Muscle layer of colon (tissue), 2 donors: ENCODE results near the gene TIRAP.

Experiments
- H3K27ac ChIP-seq: one replicate; pipeline ENCODE4 v1.7.0; 2013; ENCODE audit warnings: low read depth, mild to moderate bottlenecking, low read length, moderate library complexity
- H3K27me3 ChIP-seq, 2 donors: one replicate each; pipeline ENCODE4 v1.7.0; 2013; ENCODE audit warnings: low read length in 2 of 2, mild to moderate bottlenecking in 2 of 2; ENCODE audit not compliant: insufficient read depth in 2 of 2, control insufficient read depth in 1 of 2
- H3K36me3 ChIP-seq: one replicate; pipeline ENCODE4 v1.7.0; 2013; ENCODE audit warnings: mild to moderate bottlenecking, low read length; ENCODE audit not compliant: insufficient read depth
- H3K4me1 ChIP-seq: one replicate; pipeline ENCODE4 v1.7.0; 2013; ENCODE audit warnings: mild to moderate bottlenecking, low read length; ENCODE audit not compliant: insufficient read depth
- H3K4me3 ChIP-seq, 2 donors: one replicate each; pipeline ENCODE4 v1.7.0; 2013; ENCODE audit warnings: low read length in 2 of 2, low read depth in 1 of 2, mild to moderate bottlenecking in 1 of 2, moderate library complexity in 1 of 2
- H3K9ac ChIP-seq: one replicate; pipeline ENCODE4 v1.7.0; 2013; ENCODE audit warnings: low read length
- H3K9me3 ChIP-seq: one replicate; pipeline ENCODE4 v1.7.0; 2013; ENCODE audit warnings: mild to moderate bottlenecking, low read length
- donor health status: abdominal sarcoma.
- donor health status: Adenocarcinoma of cecum.

Gene TIRAP

DNA sequence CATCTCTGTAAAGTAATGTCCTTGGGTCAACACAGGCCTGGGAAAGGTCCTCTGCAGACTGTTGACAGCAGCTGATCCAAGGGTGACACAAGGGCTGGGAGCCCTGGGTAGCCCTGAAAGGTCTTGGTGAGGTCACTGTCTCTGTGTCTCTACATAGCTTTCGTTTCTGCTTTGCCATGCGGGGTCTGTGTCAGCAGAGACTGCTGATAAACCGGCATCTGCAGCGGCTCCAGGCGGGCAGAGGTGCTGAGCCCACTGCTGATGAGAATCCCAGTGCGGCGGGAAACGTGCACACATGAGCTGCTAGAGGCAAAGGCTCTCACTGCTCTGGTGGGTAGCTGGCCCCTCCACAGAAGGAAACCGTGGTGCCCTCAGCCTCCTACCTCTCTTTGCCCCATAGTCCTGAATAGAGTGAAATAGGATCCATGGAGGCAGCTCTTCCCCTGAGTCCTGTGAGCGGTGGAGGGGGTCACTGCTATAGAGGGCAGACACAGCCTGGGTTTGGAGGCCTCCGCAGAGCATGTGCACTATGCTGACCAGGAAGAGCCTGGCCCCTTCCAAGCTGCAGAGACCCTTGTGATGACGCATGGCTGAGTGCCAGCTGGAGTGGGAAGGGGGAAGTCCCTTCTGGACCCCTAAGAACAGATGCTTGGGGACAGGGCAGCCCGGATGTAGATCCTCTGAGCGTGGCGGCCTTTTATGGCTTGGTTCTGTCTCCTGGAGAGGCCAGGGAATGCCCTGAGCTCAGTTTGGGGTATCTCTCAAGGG lies 54.8 kb downstream of the TIRAP start:
- no peak overlapping the region for H3K9ac ChIP-seq
- H3K27ac ChIP-seq, result no peak overlapping the region
- no peaks in the 10 kb centered on the region for H3K4me1 ChIP-seq
- H3K4me3 ChIP-seq, result no peak overlapping the region
- H3K36me3 ChIP-seq, result peaks cover 28% of the 10 kb centered on the region
- H3K9me3 ChIP-seq, result no peaks in the 10 kb centered on the region
- H3K27me3 ChIP-seq, result no peaks in the 10 kb centered on the region

DNA sequence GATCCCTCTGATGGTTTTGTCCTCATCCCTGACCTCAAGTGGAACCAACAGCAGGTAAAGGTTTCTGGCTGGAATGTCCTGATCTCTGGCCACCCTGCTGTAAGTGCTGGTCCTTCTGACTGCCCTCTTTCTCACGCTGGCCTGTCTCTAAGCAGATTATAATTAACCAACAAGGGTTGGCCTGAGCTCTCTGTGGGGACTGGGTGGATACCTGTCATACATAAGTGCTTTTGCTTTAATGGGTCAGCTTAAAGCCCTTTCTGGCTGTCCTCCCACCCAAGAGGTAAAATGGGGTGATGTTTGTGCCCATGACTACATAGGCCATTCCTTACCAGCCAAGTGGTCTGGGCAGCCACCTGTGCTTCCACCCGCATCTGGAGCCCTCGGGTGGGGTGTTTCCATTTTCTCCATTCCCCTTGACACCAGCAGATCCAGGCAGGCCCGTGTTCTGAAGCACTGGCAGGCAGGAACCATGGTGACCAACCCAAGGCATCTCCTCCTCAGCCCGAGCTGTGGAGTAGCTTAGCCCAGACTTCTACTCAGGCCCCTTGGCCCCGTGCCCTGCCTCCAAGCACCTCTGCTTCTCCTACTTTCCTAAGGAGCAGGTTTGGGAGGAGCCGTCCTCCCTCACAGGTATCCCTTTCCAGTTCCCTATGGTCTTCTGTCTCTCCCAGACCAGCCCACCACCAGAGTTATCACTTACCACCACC lies 55.6 kb downstream of the TIRAP start:
- Histone ChIP-seq H3K9me3 (no peaks in the 10 kb centered on the region), H3K4me1 (no peaks in the 10 kb centered on the region), H3K9ac (no peak overlapping the region), H3K27me3 (no peaks in the 10 kb centered on the region), H3K4me3 (no peak overlapping the region), H3K36me3 (peaks cover 32% of the 10 kb centered on the region), H3K27ac (no peak overlapping the region)

DNA sequence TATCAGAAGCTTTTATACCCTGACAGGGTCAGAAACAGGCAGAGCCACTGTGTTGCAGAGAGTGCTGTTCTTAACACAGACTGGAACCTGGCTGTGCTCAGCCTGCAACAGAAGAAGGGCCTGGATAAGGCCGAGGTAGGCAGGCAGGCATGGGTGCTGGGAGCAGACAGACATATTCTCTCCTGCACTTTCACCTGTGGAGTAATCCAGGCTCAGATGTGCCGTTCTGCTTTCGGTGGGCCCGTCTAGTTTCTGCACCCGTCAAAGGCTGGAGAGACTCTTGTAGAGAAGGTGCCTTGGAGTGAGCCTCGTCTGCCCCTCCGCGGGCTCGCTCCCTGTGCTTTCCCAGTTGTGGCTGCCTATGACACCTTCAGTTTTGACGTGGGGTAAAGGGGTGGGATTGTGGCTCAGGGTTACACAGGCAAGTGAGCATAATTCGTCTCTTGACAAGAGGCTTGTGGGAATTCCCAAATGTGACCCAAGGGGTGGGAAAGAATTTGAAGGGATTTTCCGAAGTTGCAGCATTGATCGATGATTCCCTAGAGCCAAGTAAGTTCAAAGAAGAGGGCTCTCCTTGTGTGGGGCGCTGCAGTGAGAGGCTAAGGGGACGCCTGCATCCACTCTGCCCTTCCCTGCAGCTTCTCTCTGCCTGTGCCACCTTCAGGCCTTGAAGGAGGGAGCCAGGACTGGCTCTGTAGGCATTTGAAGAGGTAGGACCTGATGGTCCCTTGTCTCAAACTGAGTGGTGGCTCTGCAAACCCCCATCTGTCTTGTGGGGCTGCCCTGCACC lies 56.4 kb downstream of the TIRAP start:
- Histone ChIP-seq H3K27me3 (no peaks in the 10 kb centered on the region), H3K4me3 (no peak overlapping the region), H3K9me3 (no peaks in the 10 kb centered on the region), H3K9ac (no peak overlapping the region), H3K4me1 (no peaks in the 10 kb centered on the region), H3K27ac (no peak overlapping the region), H3K36me3 (peaks cover 38% of the 10 kb centered on the region)

DNA sequence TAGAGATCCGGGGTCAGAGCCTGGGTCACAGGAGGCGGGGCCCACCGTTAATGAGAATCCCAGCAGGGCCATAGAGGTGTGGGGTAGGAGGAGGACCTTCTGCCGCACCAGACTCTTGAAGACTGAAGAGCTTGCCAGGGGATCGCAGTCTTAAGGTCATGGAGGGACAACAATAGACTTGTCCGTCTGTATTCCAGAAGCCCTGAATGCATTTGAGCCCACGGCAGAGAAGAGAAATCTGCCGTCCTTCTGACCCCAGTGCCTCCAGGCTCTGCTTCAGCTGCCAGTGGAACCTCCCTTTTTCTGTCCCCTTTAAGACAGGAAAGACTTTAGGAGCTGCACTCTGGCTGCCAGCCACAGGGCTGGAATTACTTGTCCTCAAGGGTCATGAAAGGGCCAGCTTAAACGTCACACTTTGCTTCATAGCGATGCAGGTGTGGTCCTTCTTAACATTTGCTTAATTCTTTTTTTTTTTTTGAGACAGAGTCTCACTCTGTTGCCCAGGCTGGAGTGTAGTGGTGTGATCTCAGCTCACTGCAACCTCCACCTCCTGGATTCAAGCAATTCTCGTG lies 57.1 kb downstream of the TIRAP start:
- no peak overlapping the region for H3K27ac ChIP-seq
- peaks cover 38% of the 10 kb centered on the region for H3K36me3 ChIP-seq

DNA sequence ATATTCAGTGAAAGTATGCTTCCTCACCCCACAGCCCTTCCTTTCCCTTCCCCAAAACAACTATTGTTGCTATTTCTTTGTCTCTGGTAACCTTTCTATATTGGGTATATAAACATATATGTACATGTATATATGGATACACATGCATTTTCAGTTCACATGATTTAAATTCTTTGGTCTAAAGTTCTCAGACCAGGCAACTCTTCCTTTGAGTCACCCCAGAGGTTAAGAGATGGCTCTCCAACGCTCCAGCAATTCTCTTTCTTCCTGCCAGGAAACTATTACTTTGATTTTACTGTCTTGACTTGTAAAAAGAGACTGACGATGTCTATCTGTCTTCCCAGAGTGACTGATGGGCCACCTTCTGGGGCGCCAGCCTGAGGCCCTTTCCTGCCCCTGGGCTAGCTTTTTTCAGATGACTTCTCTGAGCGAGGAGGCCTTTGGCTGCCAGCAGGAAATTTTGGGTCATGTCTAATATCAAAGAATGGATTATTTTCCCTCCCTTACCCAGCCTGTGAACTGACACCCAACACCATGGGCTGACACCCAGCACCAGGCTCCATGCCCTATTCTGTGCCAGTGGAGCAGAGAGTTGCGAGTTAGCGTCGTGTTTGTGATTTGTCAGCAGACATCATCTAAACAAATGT lies 58.2 kb downstream of the TIRAP start:
- no peaks in the 10 kb centered on the region for H3K4me1 ChIP-seq
- H3K4me3 ChIP-seq, result no peak overlapping the region
- H3K9me3 ChIP-seq, result no peaks in the 10 kb centered on the region
- H3K36me3 ChIP-seq, result peaks cover 41% of the 10 kb centered on the region
- H3K27me3 ChIP-seq, result no peaks in the 10 kb centered on the region
- H3K9ac ChIP-seq, result no peak overlapping the region
- no peak overlapping the region for H3K27ac ChIP-seq

More for the DNA sequence above, 57.1 kb downstream of the TIRAP start:
- Histone ChIP-seq H3K4me3 (no peak overlapping the region), H3K9me3 (no peaks in the 10 kb centered on the region), H3K27me3 (no peaks in the 10 kb centered on the region), H3K4me1 (no peaks in the 10 kb centered on the region), H3K9ac (no peak overlapping the region)

DNA sequence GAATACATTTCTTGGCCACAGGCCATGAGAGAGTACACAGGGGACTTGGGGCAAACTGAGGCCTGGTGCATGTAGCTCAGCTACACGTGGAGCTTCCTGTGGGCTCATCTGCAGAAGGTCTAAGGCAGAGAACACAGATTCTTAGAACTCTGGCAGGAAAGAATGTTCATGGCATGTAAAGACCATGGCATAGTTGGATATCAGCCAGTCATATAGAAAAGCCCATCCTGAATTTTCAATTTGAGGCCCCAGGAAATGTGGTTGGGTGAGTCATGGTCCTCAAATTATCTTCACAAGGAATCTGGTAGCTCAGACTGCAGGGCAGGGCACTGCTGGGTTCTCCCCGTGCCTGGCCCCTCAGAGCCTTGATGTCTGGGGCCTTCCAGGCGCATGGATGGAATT lies 58.9 kb downstream of the TIRAP start:
- Histone ChIP-seq H3K4me1 (no peaks in the 10 kb centered on the region), H3K9me3 (no peaks in the 10 kb centered on the region), H3K36me3 (peaks cover 41% of the 10 kb centered on the region), H3K27me3 (no peaks in the 10 kb centered on the region), H3K27ac (no peak overlapping the region), H3K9ac (no peak overlapping the region), H3K4me3 (no peak overlapping the region)

DNA sequence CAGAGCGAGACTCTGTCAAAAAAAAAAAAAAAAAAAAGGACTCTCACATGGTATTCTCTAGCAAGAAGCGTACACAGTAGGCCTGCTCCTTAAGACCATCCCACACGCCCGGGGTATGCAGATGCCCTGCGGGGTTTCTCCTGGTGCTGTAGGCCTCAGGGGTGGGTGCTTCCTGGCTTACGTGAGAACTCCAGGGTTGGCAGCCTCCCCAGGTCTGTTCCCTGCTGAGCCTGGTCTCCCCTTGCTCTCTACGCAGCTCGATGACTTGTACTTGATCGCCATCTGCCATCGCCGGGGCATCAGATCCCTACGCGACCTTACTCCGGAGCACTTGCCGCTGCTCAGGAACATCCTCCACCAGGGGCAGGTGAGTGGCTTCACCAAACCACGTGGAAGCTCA lies 60.2 kb downstream of the TIRAP start:
- Histone ChIP-seq H3K27me3 (no peaks in the 10 kb centered on the region), H3K9ac (no peak overlapping the region), H3K27ac (no peak overlapping the region), H3K4me3 (no peak overlapping the region), H3K4me1 (no peaks in the 10 kb centered on the region), H3K9me3 (no peaks in the 10 kb centered on the region), H3K36me3 (peaks cover 35% of the 10 kb centered on the region)
